ENCODE results near the gene SLX9.

Gene SLX9

GRCh38 chr21:44998621-44999427 is 59.0 kb downstream of the SLX9 start:
- H3K27ac ChIP-seq (ENCODE audit: low read length): no peak overlapping the region
- H3K36me3 ChIP-seq (ENCODE audit: control insufficient read depth, low read depth, low read length): no peaks in the 10 kb centered on the region
- H3K4me3 ChIP-seq (ENCODE audit: low read length): no peak overlapping the region
- no peaks in the 10 kb centered on the region for H3K4me1 ChIP-seq (ENCODE audit: control insufficient read depth, low read depth, low read length)
- H3K9ac ChIP-seq (ENCODE audit: low read length): no peak overlapping the region
- no peaks in the 10 kb centered on the region for H3K27me3 ChIP-seq (ENCODE audit: control insufficient read depth, insufficient read depth, low read length)
- no peaks in the 10 kb centered on the region for H3K9me3 ChIP-seq (ENCODE audit: control insufficient read depth, low read depth, low read length)

DNA sequence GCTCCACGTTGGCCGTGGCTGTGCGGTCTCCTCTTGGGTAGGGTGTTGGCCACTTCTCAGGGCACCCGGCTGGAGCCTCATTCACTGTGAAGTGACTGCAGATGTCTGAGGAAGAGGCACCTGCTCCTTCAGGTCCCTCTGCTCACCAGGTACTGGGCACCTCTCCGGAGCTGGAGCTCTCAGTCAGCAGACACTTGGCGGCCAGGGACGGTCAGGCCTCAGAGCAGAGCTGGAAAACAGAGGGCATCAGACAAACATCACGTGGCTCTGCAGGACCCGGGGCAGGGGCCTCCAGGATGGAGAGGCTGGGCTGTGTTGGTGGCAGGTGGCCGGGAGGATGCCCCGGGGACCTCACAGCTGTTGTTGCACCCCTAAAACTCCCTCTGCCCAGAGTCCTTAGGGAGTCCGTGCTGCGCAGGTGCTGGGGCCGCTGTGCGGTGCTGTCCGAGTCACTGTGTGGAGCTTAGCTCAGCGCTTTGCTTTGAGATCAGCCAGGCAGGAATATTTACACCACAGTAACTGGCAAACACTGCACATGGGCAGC is 59.7 kb downstream of the SLX9 start:
- H3K9ac ChIP-seq (ENCODE audit: low read length): no peak overlapping the region
- H3K4me3 ChIP-seq (ENCODE audit: low read length): no peak overlapping the region
- H3K9me3 ChIP-seq (ENCODE audit: control insufficient read depth, low read depth, low read length): no peaks in the 10 kb centered on the region
- no peaks in the 10 kb centered on the region for H3K27me3 ChIP-seq (ENCODE audit: control insufficient read depth, insufficient read depth, low read length)
- H3K27ac ChIP-seq (ENCODE audit: low read length): no peak overlapping the region
- no peaks in the 10 kb centered on the region for H3K4me1 ChIP-seq (ENCODE audit: control insufficient read depth, low read depth, low read length)
- no peaks in the 10 kb centered on the region for H3K36me3 ChIP-seq (ENCODE audit: control insufficient read depth, low read depth, low read length)

DNA sequence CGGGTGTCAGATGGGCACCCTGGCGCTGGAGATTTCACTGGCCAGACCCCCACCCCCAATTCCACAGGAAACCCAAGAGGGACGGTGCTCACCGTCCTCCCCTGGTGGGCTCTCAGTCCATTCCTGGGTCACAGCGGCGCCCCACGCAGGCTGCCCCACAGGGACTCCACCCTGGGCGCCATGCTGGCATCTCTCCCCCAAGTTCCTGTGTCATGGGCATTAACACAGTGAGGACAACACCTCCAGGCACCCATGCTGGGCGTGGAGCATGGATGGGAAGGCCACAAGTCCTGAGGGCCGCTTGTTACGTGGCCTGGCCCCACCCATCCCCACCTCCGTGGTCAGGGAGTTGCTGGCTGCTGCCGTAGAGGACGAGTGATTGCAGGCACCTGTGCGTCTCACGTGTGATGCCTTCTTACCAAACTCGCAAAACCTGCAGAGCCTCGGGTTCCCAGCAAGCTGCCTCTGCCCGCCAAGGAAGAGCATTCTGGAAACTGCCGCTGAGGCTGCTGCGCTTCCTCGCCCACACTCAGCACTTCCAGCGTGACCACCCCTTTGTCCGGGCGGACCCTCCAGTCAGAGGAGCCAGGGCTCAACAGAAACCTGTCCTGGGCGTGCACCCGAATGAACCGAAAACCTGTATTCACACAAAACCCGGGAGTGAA is 60.3 kb downstream of the SLX9 start:
- Histone ChIP-seq H3K9me3 (ENCODE audit: control insufficient read depth, low read depth, low read length) (no peaks in the 10 kb centered on the region), H3K4me3 (ENCODE audit: low read length) (no peak overlapping the region), H3K4me1 (ENCODE audit: control insufficient read depth, low read depth, low read length) (no peaks in the 10 kb centered on the region), H3K27me3 (ENCODE audit: control insufficient read depth, insufficient read depth, low read length) (no peaks in the 10 kb centered on the region), H3K36me3 (ENCODE audit: control insufficient read depth, low read depth, low read length) (no peaks in the 10 kb centered on the region), H3K27ac (ENCODE audit: low read length) (no peak overlapping the region), H3K9ac (ENCODE audit: low read length) (no peak overlapping the region)

GRCh38 chr21:45000637-45001133 is 60.9 kb downstream of the SLX9 start:
- Histone ChIP-seq H3K27ac (ENCODE audit: low read length) (no peak overlapping the region), H3K9me3 (ENCODE audit: control insufficient read depth, low read depth, low read length) (no peaks in the 10 kb centered on the region), H3K4me1 (ENCODE audit: control insufficient read depth, low read depth, low read length) (no peaks in the 10 kb centered on the region), H3K4me3 (ENCODE audit: low read length) (no peak overlapping the region), H3K36me3 (ENCODE audit: control insufficient read depth, low read depth, low read length) (no peaks in the 10 kb centered on the region), H3K9ac (ENCODE audit: low read length) (no peak overlapping the region), H3K27me3 (ENCODE audit: control insufficient read depth, insufficient read depth, low read length) (no peaks in the 10 kb centered on the region)

DNA sequence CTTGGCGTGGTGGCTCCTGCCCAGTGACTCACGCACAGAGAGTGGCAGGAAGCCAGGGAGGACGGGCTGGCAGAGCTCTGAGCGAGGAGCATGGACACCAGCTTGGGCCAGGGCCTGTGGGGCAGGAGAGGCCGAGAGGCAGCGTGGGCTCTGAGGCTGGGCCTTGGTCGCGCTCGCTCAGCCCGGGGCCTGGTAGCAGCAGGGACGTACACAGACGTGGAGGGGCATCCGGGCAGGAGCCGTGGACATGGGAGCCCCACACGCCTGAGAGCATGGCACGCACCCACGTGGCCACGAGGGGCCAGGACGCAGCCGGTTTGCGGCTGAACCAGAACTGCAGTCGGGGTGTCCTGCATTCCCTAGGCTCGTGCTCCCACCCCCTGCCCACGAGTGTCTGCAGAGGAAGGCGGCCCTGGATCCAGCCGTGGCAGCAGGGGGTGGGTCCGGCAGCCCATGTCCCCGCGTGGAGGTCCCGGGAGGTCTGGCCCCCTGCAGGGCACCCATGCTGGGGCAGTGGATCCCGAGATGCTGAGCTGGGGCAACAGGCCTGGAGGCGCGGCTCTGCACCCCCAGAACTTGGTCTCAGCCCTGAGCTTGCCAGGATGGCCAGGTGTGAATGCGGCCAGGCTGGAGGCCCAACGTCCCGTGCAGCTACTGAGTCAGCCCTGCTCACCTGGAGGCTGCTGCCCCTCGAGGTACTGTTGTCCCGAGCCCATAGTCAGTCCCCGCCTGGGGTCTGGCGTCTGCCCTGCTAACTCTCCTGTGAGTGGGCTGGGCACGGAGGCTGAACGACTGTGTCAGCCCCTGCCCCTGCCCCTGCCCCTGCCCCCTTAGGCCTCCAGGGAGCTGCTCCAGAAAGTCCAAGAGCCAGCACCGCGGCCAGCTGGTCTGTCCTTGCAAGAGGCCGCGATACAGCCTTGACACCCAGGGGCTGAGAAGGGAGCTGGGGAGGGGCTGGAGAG is 61.6 kb downstream of the SLX9 start:
- Histone ChIP-seq H3K9ac (ENCODE audit: low read length) (no peak overlapping the region), H3K27ac (ENCODE audit: low read length) (no peak overlapping the region), H3K9me3 (ENCODE audit: control insufficient read depth, low read depth, low read length) (no peaks in the 10 kb centered on the region), H3K27me3 (ENCODE audit: control insufficient read depth, insufficient read depth, low read length) (no peaks in the 10 kb centered on the region), H3K4me3 (ENCODE audit: low read length) (no peak overlapping the region), H3K4me1 (ENCODE audit: control insufficient read depth, low read depth, low read length) (no peaks in the 10 kb centered on the region), H3K36me3 (ENCODE audit: control insufficient read depth, low read depth, low read length) (no peaks in the 10 kb centered on the region)

DNA sequence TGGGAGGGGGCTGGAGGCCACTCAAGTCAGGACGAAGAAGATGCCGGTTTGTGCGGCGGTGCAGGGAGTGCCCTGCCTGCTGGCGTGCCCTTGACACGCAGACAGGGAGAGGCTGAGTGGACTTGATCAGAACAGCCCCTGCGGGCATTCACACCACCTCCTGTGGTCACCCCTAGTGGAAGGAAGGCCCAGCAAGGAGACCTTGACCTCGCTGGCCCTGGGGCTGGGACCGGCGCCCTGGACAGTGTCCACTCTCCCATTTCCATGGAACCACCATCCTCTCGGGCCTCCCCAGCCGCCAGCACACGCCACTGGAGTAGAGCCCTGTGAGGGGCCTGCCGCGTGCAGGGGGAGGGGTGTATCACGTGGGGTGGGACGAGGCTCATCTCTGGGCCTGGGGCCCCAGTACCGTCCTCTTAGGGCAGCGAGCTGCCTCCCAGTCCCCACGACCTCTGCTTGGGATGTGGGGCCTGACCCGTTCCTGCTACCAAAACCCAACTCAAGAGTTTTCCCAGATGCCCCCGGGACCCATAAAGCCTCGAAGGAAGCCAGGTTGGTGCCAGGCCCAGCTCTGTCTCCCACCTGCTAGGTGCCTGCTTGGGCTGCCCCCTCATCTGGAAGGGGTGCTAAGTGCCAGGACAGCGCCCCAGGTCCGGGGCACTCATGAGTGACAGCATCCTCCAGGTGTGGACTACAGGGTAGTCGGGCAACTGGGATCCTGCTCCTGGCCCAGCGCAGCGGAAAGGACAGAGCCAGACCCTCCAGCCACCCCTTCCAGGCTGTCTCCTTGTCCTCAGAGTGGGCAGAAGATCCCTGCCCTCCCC is 62.8 kb downstream of the SLX9 start:
- no peak overlapping the region for H3K9ac ChIP-seq (ENCODE audit: low read length)
- H3K27ac ChIP-seq (ENCODE audit: low read length): no peak overlapping the region
- H3K27me3 ChIP-seq (ENCODE audit: control insufficient read depth, insufficient read depth, low read length): no peaks in the 10 kb centered on the region

DNA sequence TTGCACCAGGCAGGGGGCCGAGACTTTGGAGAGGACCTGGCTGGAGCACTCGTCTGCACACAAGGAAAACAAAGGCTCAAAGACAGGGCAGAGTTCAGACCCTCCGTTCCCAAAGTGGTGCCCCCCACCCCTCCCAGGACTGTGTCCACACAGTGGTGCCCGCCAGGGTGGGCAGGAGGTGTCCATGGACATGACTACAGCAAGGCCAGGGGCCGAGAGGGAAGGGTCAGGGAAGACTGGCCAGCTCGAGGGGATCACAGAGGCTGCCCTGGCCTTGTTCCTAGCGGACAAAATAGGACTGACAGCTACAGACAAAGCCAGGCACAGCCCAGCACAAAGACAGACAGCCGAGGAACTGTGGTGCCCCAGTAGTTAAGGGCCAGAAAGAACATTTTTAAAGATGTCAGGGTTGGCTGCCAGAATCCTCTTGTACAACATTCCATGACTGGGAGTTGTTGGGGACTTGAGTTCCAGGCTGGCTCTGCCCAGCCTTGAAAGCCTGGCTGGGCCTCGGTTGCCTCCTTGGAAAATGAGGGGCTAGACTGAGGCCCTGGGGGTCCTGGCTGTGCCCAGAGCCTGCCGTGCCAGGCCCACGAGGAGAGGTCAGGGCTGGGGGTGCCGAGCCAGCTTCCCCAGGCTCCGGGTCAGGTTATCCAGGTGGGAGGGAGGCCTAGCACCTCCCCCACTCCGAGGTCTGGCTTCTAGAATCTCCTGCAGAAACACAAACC is 63.7 kb downstream of the SLX9 start:
- H3K4me3 ChIP-seq (ENCODE audit: low read length): no peak overlapping the region
- H3K27ac ChIP-seq (ENCODE audit: low read length): no peak overlapping the region
- H3K9ac ChIP-seq (ENCODE audit: low read length): no peak overlapping the region
- no peaks in the 10 kb centered on the region for H3K9me3 ChIP-seq (ENCODE audit: control insufficient read depth, low read depth, low read length)
- no peaks in the 10 kb centered on the region for H3K36me3 ChIP-seq (ENCODE audit: control insufficient read depth, low read depth, low read length)
- H3K27me3 ChIP-seq (ENCODE audit: control insufficient read depth, insufficient read depth, low read length): no peaks in the 10 kb centered on the region
- H3K4me1 ChIP-seq (ENCODE audit: control insufficient read depth, low read depth, low read length): no peaks in the 10 kb centered on the region

More for the DNA sequence above, 62.8 kb downstream of the SLX9 start:
- no peaks in the 10 kb centered on the region for H3K36me3 ChIP-seq (ENCODE audit: control insufficient read depth, low read depth, low read length)
- no peaks in the 10 kb centered on the region for H3K9me3 ChIP-seq (ENCODE audit: control insufficient read depth, low read depth, low read length)
- H3K4me1 ChIP-seq (ENCODE audit: control insufficient read depth, low read depth, low read length): no peaks in the 10 kb centered on the region
- H3K4me3 ChIP-seq (ENCODE audit: low read length): no peak overlapping the region

- H3K4me1 ChIP-seq (ENCODE audit: control insufficient read depth, low read depth, low read length): no peaks in the 10 kb centered on the region
- H3K9ac ChIP-seq (ENCODE audit: low read length): no peak overlapping the region
- no peaks in the 10 kb centered on the region for H3K9me3 ChIP-seq (ENCODE audit: control insufficient read depth, low read depth, low read length)
- H3K27ac ChIP-seq (ENCODE audit: low read length): no peak overlapping the region
- no peak overlapping the region for H3K4me3 ChIP-seq (ENCODE audit: low read length)
- H3K36me3 ChIP-seq (ENCODE audit: control insufficient read depth, low read depth, low read length): no peaks in the 10 kb centered on the region
- H3K27me3 ChIP-seq (ENCODE audit: control insufficient read depth, insufficient read depth, low read length): no peaks in the 10 kb centered on the region
These were observed 64.2 kb downstream of the SLX9 start for GRCh38 chr21:45004059-45004422.

GRCh38 chr21:45004481-45005247 is 64.8 kb downstream of the SLX9 start:
- Histone ChIP-seq H3K27ac (ENCODE audit: low read length) (no peak overlapping the region), H3K27me3 (ENCODE audit: control insufficient read depth, insufficient read depth, low read length) (no peaks in the 10 kb centered on the region), H3K9me3 (ENCODE audit: control insufficient read depth, low read depth, low read length) (no peaks in the 10 kb centered on the region), H3K4me3 (ENCODE audit: low read length) (no peak overlapping the region), H3K4me1 (ENCODE audit: control insufficient read depth, low read depth, low read length) (no peaks in the 10 kb centered on the region), H3K9ac (ENCODE audit: low read length) (no peak overlapping the region), H3K36me3 (ENCODE audit: control insufficient read depth, low read depth, low read length) (no peaks in the 10 kb centered on the region)

Measured in iPS-18a (cell line).